Measurements from ENCODE around the gene TMEM101. TPM values are rescaled to one million over a fixed set of nuclear protein-coding genes. Genes with fewer than 3 reads are reported as not detected.
"Not testable (repeated sequence)": the region's sequence is repeated elsewhere in the genome, so short reads cannot be mapped to it uniquely, and the experiment has no call there.

The TMEM101 gene
- total RNA-seq, 2 experiments from 2014 or later = 17.6 to 22.7 TPM

GRCh38 chr17:44023545-44024270 lies 8.9 kb upstream of the TMEM101 start:
- Mint-ChIP-seq H3K4me3 (no peak overlapping the region), H3K27me3 (no peaks in the 10 kb centered on the region), H3K4me1 (no peaks in the 10 kb centered on the region), H3K27ac (no peak overlapping the region), H3K36me3 (ENCODE audit: low read depth) (peaks cover 2% of the 10 kb centered on the region), H3K9me3 (ENCODE audit: low read depth) (no peaks in the 10 kb centered on the region)
- DNase-seq (no peak), ATAC-seq (no peak)
- POLR2A ChIA-PET = no interaction called here
- CTCF ChIA-PET = interaction anchor here (0.7 to 1.3 kb wide), 3 partner anchors 9 to 89 kb away, joined by 3 read pairs; partner anchors contain the start of gene TMEM101
- intact Hi-C loops (cut with DNase I, micrococcal nuclease) = no loop called here

GRCh38 chr17:44022246-44022645 lies 7.5 kb upstream of the TMEM101 start:
- ChIA-PET POLR2A (no interaction called here), CTCF (interaction anchor here (0.6 to 0.7 kb wide), 2 partner anchors 29 to 56 kb away, joined by 3 read pairs; no protein-coding TSS in a partner anchor)
- intact Hi-C loops (cut with DNase I, micrococcal nuclease) = no loop called here
- H3K4me1 Mint-ChIP-seq = no peaks in the 10 kb centered on the region
- no peaks in the 10 kb centered on the region for H3K36me3 Mint-ChIP-seq (ENCODE audit: low read depth)
- ATAC-seq = no peak
- H3K4me3 Mint-ChIP-seq = no peak overlapping the region
- H3K27ac Mint-ChIP-seq = no peak overlapping the region
- DNase-seq = no peak
- no peaks in the 10 kb centered on the region for H3K27me3 Mint-ChIP-seq
- H3K9me3 Mint-ChIP-seq (ENCODE audit: low read depth) = no peaks in the 10 kb centered on the region

DNA sequence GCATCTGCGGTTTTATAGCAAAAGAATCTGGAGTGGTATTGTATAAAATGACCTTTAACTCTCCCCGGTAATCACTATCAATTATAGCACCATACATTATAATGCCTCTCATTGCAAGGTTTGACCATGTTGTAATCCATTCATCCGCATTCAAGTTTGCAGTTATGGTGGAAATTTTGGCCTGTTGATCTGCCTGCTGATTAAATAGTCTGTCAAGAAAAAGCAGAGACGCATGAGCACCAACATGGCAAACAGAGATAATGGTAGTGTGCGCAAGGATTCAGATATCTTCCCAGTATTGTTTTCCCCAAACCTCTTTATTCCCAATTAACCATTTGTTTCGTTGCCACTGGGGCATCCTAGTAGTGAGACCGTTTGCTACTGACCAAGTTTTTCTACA lies 6.5 kb upstream of the TMEM101 start:
- CTCF ChIA-PET = interaction anchor here (0.7 kb wide), 1 partner anchor 8 kb away, joined by 3 read pairs; no protein-coding TSS in a partner anchor
- H3K36me3 Mint-ChIP-seq (ENCODE audit: low read depth); H3K4me1 Mint-ChIP-seq; H3K4me3 Mint-ChIP-seq; ATAC-seq; POLR2A ChIA-PET; DNase-seq; intact Hi-C loops (cut with DNase I, micrococcal nuclease); H3K27ac Mint-ChIP-seq; H3K27me3 Mint-ChIP-seq; H3K9me3 Mint-ChIP-seq (ENCODE audit: low read depth): not testable (repeated sequence)

GRCh38 chr17:44014133-44014436 lies 678 bp downstream of the TMEM101 start:
- Mint-ChIP-seq H3K4me3 (peak overlapping the region; percentile 96), H3K36me3 (ENCODE audit: low read depth) (peaks cover 19% of the 10 kb centered on the region), H3K27me3 (no peaks in the 10 kb centered on the region), H3K27ac (peak overlapping the region; percentile 96), H3K9me3 (ENCODE audit: low read depth) (no peaks in the 10 kb centered on the region), H3K4me1 (peaks cover 7% of the 10 kb centered on the region)
- DNase-seq = no peak
- ATAC-seq = no peak
- intact Hi-C loops (cut with DNase I, micrococcal nuclease) = loop anchor here in 1 of 2 experiments (1.0 to 2.0 kb wide), 5 partner anchors 52 to 531 kb away; partner anchors contain the start of genes DHX8, G6PC3, GPATCH8 and LSM12
- ChIA-PET POLR2A (interaction anchor here (0.5 to 1.3 kb wide), 2 partner anchors 52 to 218 kb away, joined by 3 read pairs; partner anchors contain the start of gene LSM12), CTCF (interaction anchor here (0.6 to 0.9 kb wide), 2 partner anchors 27 to 118 kb away, joined by 3 read pairs; no protein-coding TSS in a partner anchor)

GRCh38 chr17:44012874-44013273 lies 1.9 kb downstream of the TMEM101 start:
- intact Hi-C loops (cut with DNase I, micrococcal nuclease) = no loop called here
- POLR2A ChIA-PET = no interaction called here
- Mint-ChIP-seq H3K36me3 (ENCODE audit: low read depth) (peaks cover 25% of the 10 kb centered on the region), H3K27me3 (peaks cover 2% of the 10 kb centered on the region), H3K27ac (no peak overlapping the region), H3K9me3 (ENCODE audit: low read depth) (no peaks in the 10 kb centered on the region), H3K4me3 (peak overlapping the region; percentile 54), H3K4me1 (peaks cover 13% of the 10 kb centered on the region)
- DNase-seq (no peak), ATAC-seq (no peak)
- CTCF ChIA-PET = no interaction called here

DNA sequence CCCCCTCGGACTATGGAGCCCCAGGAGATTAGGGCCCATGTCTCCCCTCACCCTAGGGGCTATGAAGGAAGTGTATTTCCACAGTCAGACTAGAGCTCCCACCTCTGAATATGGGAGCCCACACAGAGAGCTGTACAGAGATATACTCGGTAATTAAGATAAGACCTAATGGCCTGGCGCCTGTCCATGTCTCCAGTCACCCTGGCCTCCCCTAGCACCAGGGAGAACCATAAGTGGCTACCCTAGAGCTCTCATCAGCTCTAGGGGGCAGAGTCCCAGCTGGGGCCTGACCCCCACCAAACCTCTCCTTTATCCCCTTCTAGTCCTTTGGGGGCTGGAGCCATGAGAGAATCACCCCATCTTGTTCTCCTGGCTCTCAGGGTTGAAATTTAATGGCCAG lies 2.4 kb downstream of the TMEM101 start:
- Mint-ChIP-seq H3K9me3 (ENCODE audit: low read depth) (no peaks in the 10 kb centered on the region), H3K4me3 (no peak overlapping the region), H3K27me3 (peaks cover 4% of the 10 kb centered on the region), H3K4me1 (peaks cover 16% of the 10 kb centered on the region), H3K27ac (no peak overlapping the region), H3K36me3 (ENCODE audit: low read depth) (peaks cover 25% of the 10 kb centered on the region)
- ChIA-PET CTCF (no interaction called here), POLR2A (interaction anchor here (0.6 kb wide), 1 partner anchor 33 kb away, joined by 3 read pairs; no protein-coding TSS in a partner anchor)
- ATAC-seq (no peak), DNase-seq (no peak)
- intact Hi-C loops (cut with DNase I, micrococcal nuclease) = no loop called here

DNA sequence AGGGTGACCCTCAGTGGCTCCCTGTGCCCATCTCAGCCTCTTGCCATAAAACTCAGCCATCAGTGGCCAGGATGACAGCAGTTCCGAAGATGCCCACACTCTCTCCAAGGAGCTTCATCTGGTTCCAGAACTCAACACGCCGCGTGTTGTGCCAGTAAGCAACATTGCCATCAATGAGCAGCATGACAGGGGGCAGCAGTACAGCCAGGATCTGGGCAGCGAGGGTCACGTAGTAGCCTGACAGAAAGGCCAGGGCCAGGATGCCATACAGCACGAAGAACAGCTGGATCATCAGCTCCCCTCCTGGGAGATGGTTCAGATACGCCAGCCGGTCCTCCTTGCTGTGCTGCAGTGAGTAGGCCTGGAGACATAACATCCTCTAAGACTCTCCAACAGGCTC lies 2.9 kb downstream of the TMEM101 start:
- ChIA-PET POLR2A (interaction anchor here (0.5 to 0.6 kb wide), 2 partner anchors 32 to 53 kb away, joined by 3 to 5 read pairs; no protein-coding TSS in a partner anchor), CTCF (interaction anchor here (1.0 kb wide), 1 partner anchor 68 kb away, joined by 3 read pairs; no protein-coding TSS in a partner anchor)
- intact Hi-C loops (cut with DNase I, micrococcal nuclease) = no loop called here
- H3K27me3 Mint-ChIP-seq = peaks cover 4% of the 10 kb centered on the region
- H3K4me1 Mint-ChIP-seq = peaks cover 18% of the 10 kb centered on the region
- no peak overlapping the region for H3K27ac Mint-ChIP-seq
- no peak overlapping the region for H3K4me3 Mint-ChIP-seq
- DNase-seq (no peak), ATAC-seq (no peak)
- H3K36me3 Mint-ChIP-seq (ENCODE audit: low read depth) = peaks cover 25% of the 10 kb centered on the region
- H3K9me3 Mint-ChIP-seq (ENCODE audit: low read depth) = no peaks in the 10 kb centered on the region

GRCh38 chr17:44010966-44011647 lies 3.7 kb downstream of the TMEM101 start:
- H3K36me3 Mint-ChIP-seq (ENCODE audit: low read depth) = peaks cover 25% of the 10 kb centered on the region
- ATAC-seq (no peak), DNase-seq (no peak)
- POLR2A ChIA-PET = interaction anchor here (0.5 to 0.6 kb wide), 3 partner anchors 54 to 527 kb away, joined by 4 to 9 read pairs (median 5); partner anchors contain the start of gene DHX8
- CTCF ChIA-PET = interaction anchor here (1.0 kb wide), 1 partner anchor 67 kb away, joined by 3 read pairs; no protein-coding TSS in a partner anchor
- peaks cover 8% of the 10 kb centered on the region for H3K27me3 Mint-ChIP-seq
- no peak overlapping the region for H3K4me3 Mint-ChIP-seq
- H3K4me1 Mint-ChIP-seq = peaks cover 24% of the 10 kb centered on the region
- intact Hi-C loops (cut with DNase I, micrococcal nuclease) = no loop called here
- H3K27ac Mint-ChIP-seq = no peak overlapping the region
- no peaks in the 10 kb centered on the region for H3K9me3 Mint-ChIP-seq (ENCODE audit: low read depth)

GRCh38 chr17:44008205-44008909 lies 6.4 kb downstream of the TMEM101 start:
- no peaks in the 10 kb centered on the region for H3K9me3 Mint-ChIP-seq (ENCODE audit: low read depth)
- intact Hi-C loops (cut with DNase I, micrococcal nuclease) = no loop called here
- ATAC-seq = no peak
- H3K4me3 Mint-ChIP-seq = peak overlapping the region; percentile 78
- H3K4me1 Mint-ChIP-seq = peaks cover 21% of the 10 kb centered on the region
- CTCF ChIA-PET = interaction anchor here (0.5 to 1.7 kb wide), 12 partner anchors 9 to 492 kb away, joined by 3 to 9 read pairs (median 3); no protein-coding TSS in a partner anchor
- POLR2A ChIA-PET = no interaction called here
- H3K27ac Mint-ChIP-seq = peak overlapping the region; percentile 53
- H3K27me3 Mint-ChIP-seq = peaks cover 17% of the 10 kb centered on the region
- peaks cover 21% of the 10 kb centered on the region for H3K36me3 Mint-ChIP-seq (ENCODE audit: low read depth)
- DNase-seq = no peak

GRCh38 chr17:44007346-44008204 lies 7.2 kb downstream of the TMEM101 start:
- peaks cover 20% of the 10 kb centered on the region for H3K4me1 Mint-ChIP-seq
- ChIA-PET POLR2A (no interaction called here), CTCF (interaction anchor here (0.5 to 1.7 kb wide), 10 partner anchors 13 to 569 kb away, joined by 3 to 7 read pairs (median 3); no protein-coding TSS in a partner anchor)
- peak overlapping the region; percentile 53 for H3K27ac Mint-ChIP-seq
- H3K9me3 Mint-ChIP-seq (ENCODE audit: low read depth) = no peaks in the 10 kb centered on the region
- H3K27me3 Mint-ChIP-seq = peaks cover 17% of the 10 kb centered on the region
- ATAC-seq (no peak), DNase-seq (no peak)
- peak overlapping the region; percentile 78 for H3K4me3 Mint-ChIP-seq
- H3K36me3 Mint-ChIP-seq (ENCODE audit: low read depth) = peaks cover 21% of the 10 kb centered on the region
- intact Hi-C loops (cut with DNase I, micrococcal nuclease) = loop anchor here in 1 of 2 experiments (1.0 to 2.0 kb wide), 4 partner anchors 101 to 337 kb away; partner anchors contain the start of genes GRN, HDAC5, MPP2 and TMUB2
